Measurements from ENCODE around the gene PRR22.
A peak's percentile ranks its signal among the peaks of the same experiment; 100 is the strongest.

The PRR22 gene

DNA sequence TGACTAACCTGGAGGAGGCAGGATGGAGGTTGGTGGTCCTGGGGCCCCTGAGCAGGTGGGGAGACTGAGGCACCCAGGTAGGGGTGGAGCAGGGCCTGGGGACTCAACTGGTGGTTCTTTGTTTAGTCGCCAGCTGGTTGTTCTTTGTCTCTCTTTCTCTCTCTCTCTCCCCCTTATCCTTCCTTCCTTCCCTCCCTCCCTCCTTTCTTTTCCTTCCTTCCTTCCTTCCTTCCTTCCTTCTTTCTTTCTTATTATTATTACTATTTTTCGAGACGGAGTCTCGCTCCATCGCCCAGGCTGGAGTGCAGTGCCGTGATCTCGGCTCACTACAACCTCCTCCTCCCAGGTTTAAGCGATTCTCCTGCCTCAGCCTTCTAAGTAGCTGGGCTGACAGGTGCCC lies 13.7 kb upstream of the PRR22 start:
- H3K9me3 ChIP-seq (replicated peaks in 1 of 2; ENCODE audit: control insufficient read depth in 2 of 2, insufficient read depth in 1 of 2, low read depth in 1 of 2, low read length in 2 of 2) = peaks cover 0 to under 1% of the 10 kb centered on the region in 2 donors

DNA sequence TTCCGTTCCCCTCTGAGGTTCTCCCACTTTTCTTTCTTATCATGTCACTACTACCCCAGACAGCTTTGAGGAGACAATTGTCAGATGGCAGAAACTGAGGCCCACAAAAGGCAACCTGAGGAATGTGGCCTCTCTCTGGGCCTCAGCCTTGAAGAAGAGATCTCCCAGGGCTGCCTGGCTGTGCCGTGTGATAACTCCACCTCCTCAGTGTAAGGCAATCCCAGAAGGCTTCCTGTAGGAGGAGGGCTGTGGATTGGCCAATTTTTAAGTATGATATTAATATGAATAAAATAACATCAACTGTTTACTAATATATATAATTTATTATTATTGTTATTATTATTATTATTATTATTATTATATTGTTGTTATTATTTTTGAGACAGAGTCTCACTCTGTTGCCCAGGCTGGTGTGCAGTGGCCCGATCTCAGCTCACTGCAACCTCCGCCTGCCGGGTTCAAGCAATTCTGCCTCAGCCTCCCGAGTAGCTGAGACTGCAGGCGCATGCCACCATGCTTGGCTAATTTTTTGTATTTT lies 10.9 kb upstream of the PRR22 start:
- H3K9me3 ChIP-seq (replicated peaks in 1 of 2; ENCODE audit: control insufficient read depth in 2 of 2, insufficient read depth in 1 of 2, low read depth in 1 of 2, low read length in 2 of 2) = peaks cover 0 to 2% of the 10 kb centered on the region in 2 donors
- WGBS, 2 donors (ENCODE audit: extremely low coverage in 2 of 2, insufficient read length in 2 of 2, insufficient replicate concordance in 1 of 2) = no CpG with 5 or more reads among the region's 7 CpGs
- peaks cover 2 to 8% of the 10 kb centered on the region in 2 donors for H3K4me1 ChIP-seq (ENCODE audit: control insufficient read depth in 2 of 2, insufficient read depth in 1 of 2, low read depth in 1 of 2, low read length in 2 of 2)
- no peak overlapping the region for H2BK120ac ChIP-seq (ENCODE audit: low read depth, low read length)
- DNase-seq (ENCODE audit: low spot score) = no peak
- H2AFZ ChIP-seq (ENCODE audit: low read length) = no peak overlapping the region
- no peak overlapping the region for H3K27ac ChIP-seq (replicated peaks; ENCODE audit: low read length)
- no peak overlapping the region for H2BK5ac ChIP-seq (ENCODE audit: low read length)
- no peak overlapping the region for H3K9ac ChIP-seq (ENCODE audit: low read depth, low read length, poor library complexity)
- H4K8ac ChIP-seq (ENCODE audit: low read depth, low read length) = no peak overlapping the region
- H3K27me3 ChIP-seq (ENCODE audit: control insufficient read depth in 3 of 3, insufficient read depth in 3 of 3, low read depth in 1 of 3, low read length in 3 of 3) = peaks cover 0 to 4% (median 0%) of the 10 kb centered on the region in 3 experiments
- H3K79me1 ChIP-seq (ENCODE audit: low read depth, low read length) = peaks cover 2% of the 10 kb centered on the region
- no peak overlapping the region for H3K23ac ChIP-seq (ENCODE audit: low read depth, low read length, poor library complexity)
- H3K4me2 ChIP-seq (ENCODE audit: insufficient read depth, low read length, poor library complexity, severe bottlenecking) = no peak overlapping the region
- H4K91ac ChIP-seq (ENCODE audit: low read depth, low read length, poor library complexity) = no peak overlapping the region
- no peak overlapping the region for H2BK12ac ChIP-seq (ENCODE audit: low read length)
- H3K18ac ChIP-seq (ENCODE audit: low read length) = no peak overlapping the region
- no peak overlapping the region for H3K4ac ChIP-seq (ENCODE audit: low read length)
- H3K14ac ChIP-seq (ENCODE audit: low read length) = no peak overlapping the region
- no peak overlapping the region for H2BK15ac ChIP-seq (ENCODE audit: low read length)
- no peak overlapping the region for H3K4me3 ChIP-seq (ENCODE audit: low read length in 2 of 2)
- no peaks in the 10 kb centered on the region for H3K36me3 ChIP-seq (replicated peaks in 1 of 2; ENCODE audit: control insufficient read depth in 2 of 2, insufficient read depth in 2 of 2, low read length in 2 of 2)
- H2AK5ac ChIP-seq (ENCODE audit: low read depth, low read length) = no peak overlapping the region

More for the DNA sequence above, 13.7 kb upstream of the PRR22 start:
- H3K14ac ChIP-seq (ENCODE audit: low read length) = no peak overlapping the region
- H3K4me2 ChIP-seq (ENCODE audit: insufficient read depth, low read length, poor library complexity, severe bottlenecking) = no peak overlapping the region
- H3K79me1 ChIP-seq (ENCODE audit: low read depth, low read length) = peaks cover 4% of the 10 kb centered on the region
- no peak overlapping the region for H3K4ac ChIP-seq (ENCODE audit: low read length)
- peak overlapping the region; percentile 38 for H3K18ac ChIP-seq (ENCODE audit: low read length)
- H2AK5ac ChIP-seq (ENCODE audit: low read depth, low read length) = peak overlapping the region; percentile 86
- peaks cover 0 to 4% (median 0%) of the 10 kb centered on the region in 3 experiments for H3K27me3 ChIP-seq (ENCODE audit: control insufficient read depth in 3 of 3, insufficient read depth in 3 of 3, low read depth in 1 of 3, low read length in 3 of 3)
- H3K36me3 ChIP-seq (replicated peaks in 1 of 2; ENCODE audit: control insufficient read depth in 2 of 2, insufficient read depth in 2 of 2, low read length in 2 of 2) = no peaks in the 10 kb centered on the region
- H2AFZ ChIP-seq (ENCODE audit: low read length) = no peak overlapping the region
- no peak overlapping the region for H3K4me3 ChIP-seq (ENCODE audit: low read length in 2 of 2)
- no peak overlapping the region for H2BK120ac ChIP-seq (ENCODE audit: low read depth, low read length)
- H3K23ac ChIP-seq (ENCODE audit: low read depth, low read length, poor library complexity) = no peak overlapping the region
- DNase-seq (ENCODE audit: low spot score) = no peak
- H4K8ac ChIP-seq (ENCODE audit: low read depth, low read length) = no peak overlapping the region
- no CpG with 5 or more reads among the region's 8 CpGs for WGBS, 2 donors (ENCODE audit: extremely low coverage in 2 of 2, insufficient read length in 2 of 2, insufficient replicate concordance in 1 of 2)
- no peak overlapping the region for H3K9ac ChIP-seq (ENCODE audit: low read depth, low read length, poor library complexity)
- H2BK15ac ChIP-seq (ENCODE audit: low read length) = peak overlapping the region; percentile 95
- H2BK5ac ChIP-seq (ENCODE audit: low read length) = peak overlapping the region; percentile 22
- no peak overlapping the region for H2BK12ac ChIP-seq (ENCODE audit: low read length)
- H4K91ac ChIP-seq (ENCODE audit: low read depth, low read length, poor library complexity) = peak overlapping the region; percentile 92
- peaks cover 9 to 18% of the 10 kb centered on the region in 2 donors for H3K4me1 ChIP-seq (ENCODE audit: control insufficient read depth in 2 of 2, insufficient read depth in 1 of 2, low read depth in 1 of 2, low read length in 2 of 2)
- H3K27ac ChIP-seq (replicated peaks; ENCODE audit: low read length) = no peak overlapping the region

DNA sequence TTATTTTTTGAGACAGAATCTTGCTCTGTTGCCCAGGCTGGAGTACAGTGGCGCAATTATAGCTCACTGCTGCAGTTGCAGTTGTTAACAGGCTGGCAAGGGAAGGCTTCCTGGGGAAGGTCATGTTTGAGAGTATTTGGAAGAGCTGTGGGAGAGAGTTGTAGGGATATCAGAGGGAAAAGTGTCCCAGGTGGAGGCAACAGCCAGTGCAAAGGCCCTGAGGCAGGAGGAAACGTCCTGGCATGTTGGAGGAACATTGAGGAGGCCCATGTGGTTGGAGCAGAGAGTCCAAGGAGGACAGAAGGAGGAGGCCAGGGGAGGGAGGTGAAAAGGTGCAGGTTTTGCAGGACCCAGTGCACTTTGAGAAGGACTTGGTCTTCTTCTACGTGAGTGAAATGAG lies 8.6 kb upstream of the PRR22 start:
- Histone ChIP-seq H3K18ac (ENCODE audit: low read length) (no peak overlapping the region), H3K23ac (ENCODE audit: low read depth, low read length, poor library complexity) (no peak overlapping the region), H4K8ac (ENCODE audit: low read depth, low read length) (no peak overlapping the region), H3K79me1 (ENCODE audit: low read depth, low read length) (peaks cover 9% of the 10 kb centered on the region), H3K4ac (ENCODE audit: low read length) (no peak overlapping the region), H3K27ac (replicated peaks; ENCODE audit: low read length) (no peak overlapping the region), H2BK15ac (ENCODE audit: low read length) (no peak overlapping the region), H2BK5ac (ENCODE audit: low read length) (peak overlapping the region; percentile 5), H4K91ac (ENCODE audit: low read depth, low read length, poor library complexity) (no peak overlapping the region), H3K9me3 (replicated peaks in 1 of 2; ENCODE audit: control insufficient read depth in 2 of 2, insufficient read depth in 1 of 2, low read depth in 1 of 2, low read length in 2 of 2) (peaks cover 0 to 2% of the 10 kb centered on the region in 2 donors), H2BK12ac (ENCODE audit: low read length) (no peak overlapping the region), H3K9ac (ENCODE audit: low read depth, low read length, poor library complexity) (no peak overlapping the region), H2AK5ac (ENCODE audit: low read depth, low read length) (peak overlapping the region; percentile 79), H2AFZ (ENCODE audit: low read length) (no peak overlapping the region), H2BK120ac (ENCODE audit: low read depth, low read length) (no peak overlapping the region), H3K14ac (ENCODE audit: low read length) (no peak overlapping the region), H3K4me1 (ENCODE audit: control insufficient read depth in 2 of 2, insufficient read depth in 1 of 2, low read depth in 1 of 2, low read length in 2 of 2) (peaks cover 4 to 7% of the 10 kb centered on the region in 2 donors), H3K27me3 (ENCODE audit: control insufficient read depth in 3 of 3, insufficient read depth in 3 of 3, low read depth in 1 of 3, low read length in 3 of 3) (peaks cover 0 to 4% (median 0%) of the 10 kb centered on the region in 3 experiments), H3K4me2 (ENCODE audit: insufficient read depth, low read length, poor library complexity, severe bottlenecking) (no peak overlapping the region), H3K36me3 (replicated peaks in 1 of 2; ENCODE audit: control insufficient read depth in 2 of 2, insufficient read depth in 2 of 2, low read length in 2 of 2) (peaks cover 13 to 20% of the 10 kb centered on the region in 2 donors), H3K4me3 (ENCODE audit: low read length in 2 of 2) (peak overlapping the region in 1 of 2 donors; percentile 23)
- WGBS, 2 donors (ENCODE audit: extremely low coverage in 2 of 2, insufficient read length in 2 of 2, insufficient replicate concordance in 1 of 2) = no CpG with 5 or more reads among the region's 3 CpGs
- DNase-seq (ENCODE audit: low spot score) = no peak

DNA sequence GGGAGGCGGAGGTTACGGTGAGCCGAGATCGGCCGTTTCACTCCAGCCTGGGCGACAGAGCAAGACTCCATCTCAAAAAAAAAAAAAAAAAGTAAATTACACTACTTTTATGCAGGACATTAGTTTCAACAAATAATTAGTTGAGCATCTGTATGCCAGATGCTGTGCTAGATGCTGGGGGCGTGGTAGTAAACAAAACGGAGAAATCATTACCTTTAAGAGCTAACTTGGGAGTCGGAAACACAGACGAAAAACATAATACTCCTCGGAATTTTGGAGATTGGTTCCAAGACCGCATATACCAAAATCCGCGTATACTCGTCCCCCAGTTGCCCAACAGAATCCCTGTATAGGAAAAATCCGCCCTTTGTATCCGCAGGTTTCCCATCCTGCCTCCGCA lies 7.7 kb upstream of the PRR22 start:
- peaks cover 11% of the 10 kb centered on the region for H3K79me1 ChIP-seq (ENCODE audit: low read depth, low read length)
- H3K9me3 ChIP-seq (replicated peaks in 1 of 2; ENCODE audit: control insufficient read depth in 2 of 2, insufficient read depth in 1 of 2, low read depth in 1 of 2, low read length in 2 of 2) = peaks cover 0 to 2% of the 10 kb centered on the region in 2 donors
- no peak overlapping the region for H4K8ac ChIP-seq (ENCODE audit: low read depth, low read length)
- no peak overlapping the region for H3K9ac ChIP-seq (ENCODE audit: low read depth, low read length, poor library complexity)
- H3K23ac ChIP-seq (ENCODE audit: low read depth, low read length, poor library complexity) = no peak overlapping the region
- no peak overlapping the region for H2AK5ac ChIP-seq (ENCODE audit: low read depth, low read length)
- H3K27ac ChIP-seq (replicated peaks; ENCODE audit: low read length) = no peak overlapping the region
- H2BK12ac ChIP-seq (ENCODE audit: low read length) = no peak overlapping the region
- no CpG with 5 or more reads among the region's 18 CpGs for WGBS, 2 donors (ENCODE audit: extremely low coverage in 2 of 2, insufficient read length in 2 of 2, insufficient replicate concordance in 1 of 2)
- H3K14ac ChIP-seq (ENCODE audit: low read length) = no peak overlapping the region
- H3K4ac ChIP-seq (ENCODE audit: low read length) = no peak overlapping the region
- H3K4me3 ChIP-seq (ENCODE audit: low read length in 2 of 2) = no peak overlapping the region
- no peak overlapping the region for H2BK15ac ChIP-seq (ENCODE audit: low read length)
- DNase-seq (ENCODE audit: low spot score) = no peak
- no peak overlapping the region for H2AFZ ChIP-seq (ENCODE audit: low read length)
- no peak overlapping the region for H2BK120ac ChIP-seq (ENCODE audit: low read depth, low read length)
- no peak overlapping the region for H2BK5ac ChIP-seq (ENCODE audit: low read length)
- no peak overlapping the region for H4K91ac ChIP-seq (ENCODE audit: low read depth, low read length, poor library complexity)
- H3K27me3 ChIP-seq (ENCODE audit: control insufficient read depth in 3 of 3, insufficient read depth in 3 of 3, low read depth in 1 of 3, low read length in 3 of 3) = peaks cover 0 to 2% (median 0%) of the 10 kb centered on the region in 3 experiments
- peaks cover 23 to 30% of the 10 kb centered on the region in 2 donors for H3K36me3 ChIP-seq (replicated peaks in 1 of 2; ENCODE audit: control insufficient read depth in 2 of 2, insufficient read depth in 2 of 2, low read length in 2 of 2)
- no peak overlapping the region for H3K4me2 ChIP-seq (ENCODE audit: insufficient read depth, low read length, poor library complexity, severe bottlenecking)
- no peak overlapping the region for H3K18ac ChIP-seq (ENCODE audit: low read length)
- H3K4me1 ChIP-seq (ENCODE audit: control insufficient read depth in 2 of 2, insufficient read depth in 1 of 2, low read depth in 1 of 2, low read length in 2 of 2) = peaks cover 4 to 7% of the 10 kb centered on the region in 2 donors
